Measurements from ENCODE around the gene SECISBP2. TPM values are rescaled to one million over a fixed set of nuclear protein-coding genes. Genes with fewer than 3 reads are reported as not detected.
A peak's percentile ranks its signal among the peaks of the same experiment; 100 is the strongest.
"Not testable (repeated sequence)": the region's sequence is repeated elsewhere in the genome, so short reads cannot be mapped to it uniquely, and the experiment has no call there.

Gene SECISBP2
- total and polyA plus RNA-seq, 2 donors (not counting 1 experiment from before 2014, with no cell fraction given) = 23.0 to 33.0 TPM

GRCh38 chr9:89278997-89279739, 39.1 kb upstream of the SECISBP2 start:
- H3K9ac ChIP-seq (ENCODE audit: insufficient read depth, low read length) = no peak overlapping the region
- H3K36me3 ChIP-seq (ENCODE audit: control insufficient read depth, insufficient read depth, low read length) = no peaks in the 10 kb centered on the region
- H3K4me1 ChIP-seq (ENCODE audit: control insufficient read depth, extremely low read depth, insufficient read depth, low read length) = no peaks in the 10 kb centered on the region
- H3K79me2 ChIP-seq (ENCODE audit: control insufficient read depth, insufficient read depth, low read length) = no peaks in the 10 kb centered on the region
- H3K27me3 ChIP-seq (ENCODE audit: control insufficient read depth, insufficient read depth, low read length) = no peaks in the 10 kb centered on the region
- no peaks in the 10 kb centered on the region for H4K20me1 ChIP-seq (ENCODE audit: control insufficient read depth, extremely low read depth, insufficient read depth, low read length)
- peak; percentile 55 to 84 for DNase-seq (ENCODE audit: low read depth in 2 of 2)
- H2AFZ ChIP-seq (ENCODE audit: low read length) = no peak overlapping the region
- no peak overlapping the region for H3K4me3 ChIP-seq (replicated peaks in 1 of 4; ENCODE audit: control extremely low read depth in 1 of 4, insufficient read depth in 1 of 4, low read depth in 3 of 4, low read length in 4 of 4)
- H3K27ac ChIP-seq (ENCODE audit: insufficient read depth, low read length) = no peak overlapping the region
- H3K4me2 ChIP-seq (ENCODE audit: extremely low read depth, insufficient read depth, low read length) = no peak overlapping the region
- no peaks in the 10 kb centered on the region for H3K9me3 ChIP-seq (ENCODE audit: control insufficient read depth, insufficient read depth, low read depth, low read length)
- no peak for TF ChIP-seq EZH2 (IDR thresholded peaks at IDR 0.05; ENCODE audit: low read length, missing control alignments)
- peak; percentile 63 to 81 for TF ChIP-seq CTCF (conservative IDR thresholded peaks at IDR 0.05 in 1 of 2, IDR thresholded peaks at IDR 0.05 in 1 of 2; ENCODE audit: low read depth in 1 of 2, low read length in 2 of 2)

GRCh38 chr9:89281106-89281505, 37.2 kb upstream of the SECISBP2 start:
- Histone ChIP-seq H3K4me2 (ENCODE audit: extremely low read depth, insufficient read depth, low read length) (no peak overlapping the region), H3K9me3 (ENCODE audit: control insufficient read depth, insufficient read depth, low read depth, low read length) (no peaks in the 10 kb centered on the region), H3K79me2 (ENCODE audit: control insufficient read depth, insufficient read depth, low read length) (no peaks in the 10 kb centered on the region), H3K36me3 (ENCODE audit: control insufficient read depth, insufficient read depth, low read length) (no peaks in the 10 kb centered on the region), H3K4me1 (ENCODE audit: control insufficient read depth, extremely low read depth, insufficient read depth, low read length) (no peaks in the 10 kb centered on the region), H3K27me3 (ENCODE audit: control insufficient read depth, insufficient read depth, low read length) (no peaks in the 10 kb centered on the region), H4K20me1 (ENCODE audit: control insufficient read depth, extremely low read depth, insufficient read depth, low read length) (no peaks in the 10 kb centered on the region), H3K9ac (ENCODE audit: insufficient read depth, low read length) (no peak overlapping the region), H3K27ac (ENCODE audit: insufficient read depth, low read length) (no peak overlapping the region), H3K4me3 (replicated peaks in 1 of 4; ENCODE audit: control extremely low read depth in 1 of 4, insufficient read depth in 1 of 4, low read depth in 3 of 4, low read length in 4 of 4) (no peak overlapping the region), H2AFZ (ENCODE audit: low read length) (no peak overlapping the region)
- peak in 1 of 2 donors; percentile 6 for DNase-seq (ENCODE audit: low read depth in 2 of 2)
- no peak for TF ChIP-seq CTCF (conservative IDR thresholded peaks at IDR 0.05 in 1 of 2, IDR thresholded peaks at IDR 0.05 in 1 of 2; ENCODE audit: low read depth in 1 of 2, low read length in 2 of 2)
- TF ChIP-seq EZH2 (IDR thresholded peaks at IDR 0.05; ENCODE audit: low read length, missing control alignments) = no peak

GRCh38 chr9:89282248-89282968, 35.9 kb upstream of the SECISBP2 start:
- H3K27ac ChIP-seq (ENCODE audit: insufficient read depth, low read length); H2AFZ ChIP-seq (ENCODE audit: low read length): not testable (repeated sequence)
- H3K4me3 ChIP-seq (replicated peaks in 1 of 4; ENCODE audit: control extremely low read depth in 1 of 4, insufficient read depth in 1 of 4, low read depth in 3 of 4, low read length in 4 of 4) = peak overlapping the region in 1 of 4 experiments; percentile 10

More at GRCh38 chr9:89282248-89282968, 35.9 kb upstream of the SECISBP2 start:
- not testable (repeated sequence) for H3K9me3 ChIP-seq (ENCODE audit: control insufficient read depth, insufficient read depth, low read depth, low read length); H3K4me2 ChIP-seq (ENCODE audit: extremely low read depth, insufficient read depth, low read length); H3K79me2 ChIP-seq (ENCODE audit: control insufficient read depth, insufficient read depth, low read length); H3K9ac ChIP-seq (ENCODE audit: insufficient read depth, low read length); H3K27me3 ChIP-seq (ENCODE audit: control insufficient read depth, insufficient read depth, low read length); H3K4me1 ChIP-seq (ENCODE audit: control insufficient read depth, extremely low read depth, insufficient read depth, low read length); H4K20me1 ChIP-seq (ENCODE audit: control insufficient read depth, extremely low read depth, insufficient read depth, low read length); H3K36me3 ChIP-seq (ENCODE audit: control insufficient read depth, insufficient read depth, low read length)
- peak in 1 of 2 donors; percentile 12 for DNase-seq (ENCODE audit: low read depth in 2 of 2)

All from fibroblast of lung (primary cell).